Caco-2 (cell line): Measurements from ENCODE around the gene TFAM. TPM values are rescaled to one million over a fixed set of nuclear protein-coding genes. Genes with fewer than 3 reads are reported as not detected.

Source experiments
- BruUV-seq: library from RNA; stranded (reverse); fragments of 400-500 nt; replicated peaks from 2 replicates; lab custom pipeline; 2021; lab: Mats Ljungman, UMichigan
- CTCF ChIA-PET: fragments of 300-600 bp; sonication (Branson Sonifier 250); formaldehyde crosslinking; loops from one replicate; lab custom pipeline; 2022; ENCODE audit warnings: antibody characterized with exemption; lab: Charles Lee
- POLR2A ChIA-PET: fragments of 300-600 bp; sonication (Branson Sonifier 250); formaldehyde crosslinking; loops from one replicate; lab custom pipeline; 2022; ENCODE audit warnings: antibody characterized with exemption; lab: Charles Lee
- DNase-seq, 2 experiments: peaks; one replicate each; pipeline versions ENCODE4 v3.0.0 to v3.0.0-alpha.2; 2020 to 2022
- H3K27me3 ChIP-seq: replicated peaks from 2 replicates; pipeline ENCODE4 v1.6.0; 2011; ENCODE audit warnings: low read length; ENCODE audit not compliant: control insufficient read depth, insufficient read depth
- H3K36me3 ChIP-seq: 2 replicates; pipeline ENCODE4 v1.5.1; 2011; ENCODE audit warnings: low read length; ENCODE audit not compliant: control insufficient read depth, insufficient read depth
- H3K4me1 ChIP-seq: fragments of 250-450 bp; sonication (Bioruptor Pico); 2 replicates; pipeline ENCODE4 v1.5.1; 2020; ENCODE audit warnings: mild to moderate bottlenecking
- H3K4me3 ChIP-seq: 2 replicates; pipeline ENCODE4 v1.5.1; 2011; ENCODE audit warnings: low read depth, mild to moderate bottlenecking, control low read depth, low read length
- H3K9me3 ChIP-seq: fragments of 250-450 bp; sonication (Bioruptor Pico); 2 replicates; pipeline ENCODE4 v1.5.1; 2020; ENCODE audit warnings: mild to moderate bottlenecking, moderate library complexity
- H3K27ac Mint-ChIP-seq: one replicate; pipeline ENCODE4 v1.8.0; 2022; ENCODE audit warnings: mixed read lengths; ENCODE audit not compliant: unreplicated experiment
- H3K27me3 Mint-ChIP-seq: one replicate; pipeline ENCODE4 v1.8.0; 2022; ENCODE audit warnings: mixed read lengths; ENCODE audit not compliant: insufficient read depth, unreplicated experiment
- H3K36me3 Mint-ChIP-seq: one replicate; pipeline ENCODE4 v1.8.0; 2022; ENCODE audit warnings: mild to moderate bottlenecking, mixed read lengths; ENCODE audit not compliant: insufficient read depth, unreplicated experiment
- H3K4me1 Mint-ChIP-seq: one replicate; pipeline ENCODE4 v1.8.0; 2022; ENCODE audit warnings: low read depth, mixed read lengths; ENCODE audit not compliant: unreplicated experiment
- H3K4me3 Mint-ChIP-seq: one replicate; pipeline ENCODE4 v1.8.0; 2022; ENCODE audit warnings: mild to moderate bottlenecking, moderate library complexity, mixed read lengths; ENCODE audit not compliant: unreplicated experiment
- H3K9me3 Mint-ChIP-seq: one replicate; pipeline ENCODE4 v1.8.0; 2022; ENCODE audit warnings: mixed read lengths; ENCODE audit not compliant: unreplicated experiment
- intact Hi-C: fragments of 100-400 bp; cut with micrococcal nuclease; formaldehyde crosslinking; loops from one replicate; pipeline ENCODE4 v1.10.0; 2022; ENCODE audit not compliant: unreplicated experiment
- total RNA-seq: library from RNA; stranded (reverse); gene quantifications from 2 replicates; pipeline ENCODE4 v1.2.3, GENCODE V29; 2022
- TF ChIP-seq, protein P1 (sequence below), 2 experiments: fragments of 200-600 bp in 1 of 2; IDR thresholded peaks; 1 replicate in 1 of 2; 2 replicates in 1 of 2; pipeline versions ENCODE4 v1.5.1 to v1.8.0; 2011 to 2022; ENCODE audit warnings: antibody characterized with exemption in 1 of 2, control low read depth in 1 of 2, inconsistent platforms in 1 of 2, low read depth in 1 of 2, low read length in 1 of 2, mild to moderate bottlenecking in 1 of 2, moderate library complexity in 1 of 2; ENCODE audit not compliant: insufficient read depth in 1 of 2, severe bottlenecking in 1 of 2, unreplicated experiment in 1 of 2

The TFAM gene
- total RNA-seq, 1 experiment from 2014 or later: 228 TPM

- Histone ChIP-seq H3K4me1 (0 out of 2 replicates have a peak, but pooled peaks cover 3% of the 10 kb centered on the region), H3K4me3 (no peak overlapping the region), H3K27me3 (no peaks in the 10 kb centered on the region), H3K9me3 (no peaks in the 10 kb centered on the region), H3K36me3 (no peaks in the 10 kb centered on the region)
- POLR2A ChIA-PET: no interaction called here
- no peak for DNase-seq
- Mint-ChIP-seq H3K36me3 (no peaks in the 10 kb centered on the region), H3K4me1 (peaks cover 7% of the 10 kb centered on the region), H3K27ac (no peak overlapping the region), H3K4me3 (no peak overlapping the region), H3K27me3 (no peaks in the 10 kb centered on the region), H3K9me3 (no peaks in the 10 kb centered on the region)
- BruUV-seq: no TSS peak
- intact Hi-C loops: no loop called here
- CTCF ChIA-PET: interaction anchor here (0.6 kb wide), 1 partner anchor 19 kb away, joined by 3 read pairs; no protein-coding TSS in a partner anchor
- TF ChIP-seq, protein P1, sequence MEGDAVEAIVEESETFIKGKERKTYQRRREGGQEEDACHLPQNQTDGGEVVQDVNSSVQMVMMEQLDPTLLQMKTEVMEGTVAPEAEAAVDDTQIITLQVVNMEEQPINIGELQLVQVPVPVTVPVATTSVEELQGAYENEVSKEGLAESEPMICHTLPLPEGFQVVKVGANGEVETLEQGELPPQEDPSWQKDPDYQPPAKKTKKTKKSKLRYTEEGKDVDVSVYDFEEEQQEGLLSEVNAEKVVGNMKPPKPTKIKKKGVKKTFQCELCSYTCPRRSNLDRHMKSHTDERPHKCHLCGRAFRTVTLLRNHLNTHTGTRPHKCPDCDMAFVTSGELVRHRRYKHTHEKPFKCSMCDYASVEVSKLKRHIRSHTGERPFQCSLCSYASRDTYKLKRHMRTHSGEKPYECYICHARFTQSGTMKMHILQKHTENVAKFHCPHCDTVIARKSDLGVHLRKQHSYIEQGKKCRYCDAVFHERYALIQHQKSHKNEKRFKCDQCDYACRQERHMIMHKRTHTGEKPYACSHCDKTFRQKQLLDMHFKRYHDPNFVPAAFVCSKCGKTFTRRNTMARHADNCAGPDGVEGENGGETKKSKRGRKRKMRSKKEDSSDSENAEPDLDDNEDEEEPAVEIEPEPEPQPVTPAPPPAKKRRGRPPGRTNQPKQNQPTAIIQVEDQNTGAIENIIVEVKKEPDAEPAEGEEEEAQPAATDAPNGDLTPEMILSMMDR (IDR thresholded peaks at IDR 0.05; ENCODE audit: insufficient read depth in 1 of 2, low read depth in 1 of 2, low read length in 1 of 2, severe bottlenecking in 1 of 2, unreplicated experiment in 1 of 2): no peak
Observed at GRCh38 chr10:58352956-58353610, 32.1 kb upstream of the TFAM start.

DNA sequence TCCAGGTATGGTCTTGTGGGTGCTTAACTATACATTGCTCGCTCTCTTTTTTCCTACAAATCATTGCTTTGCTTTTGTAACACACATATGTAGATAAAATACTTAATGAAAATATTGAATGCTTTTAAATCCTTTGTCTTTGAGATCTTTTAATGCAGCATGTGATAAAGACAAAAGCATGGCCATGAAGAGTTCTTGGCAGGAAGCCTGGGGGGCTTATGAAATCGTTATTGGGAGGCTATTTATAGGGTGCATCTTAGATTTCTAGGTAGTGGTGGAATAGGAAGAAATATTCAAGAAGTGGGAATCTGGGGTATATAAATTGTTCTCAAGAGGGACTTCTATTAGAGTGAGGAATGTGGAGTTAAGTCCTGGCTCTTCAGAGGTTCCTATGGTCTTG, 28.5 kb upstream of the TFAM start:
- no peak for DNase-seq
- no peaks in the 10 kb centered on the region for H3K4me1 Mint-ChIP-seq
- no peaks in the 10 kb centered on the region for H3K36me3 ChIP-seq
- H3K27me3 Mint-ChIP-seq: no peaks in the 10 kb centered on the region
- no peaks in the 10 kb centered on the region for H3K9me3 ChIP-seq
- H3K4me3 Mint-ChIP-seq: no peak overlapping the region
- no peaks in the 10 kb centered on the region for H3K4me1 ChIP-seq
- H3K36me3 Mint-ChIP-seq: no peaks in the 10 kb centered on the region
- H3K27ac Mint-ChIP-seq: no peak overlapping the region
- ChIA-PET POLR2A (interaction anchor here (0.6 kb wide), 1 partner anchor 476 kb away, joined by 7 read pairs; no protein-coding TSS in a partner anchor), CTCF (no interaction called here)
- TF ChIP-seq, protein P1 (IDR thresholded peaks at IDR 0.05; ENCODE audit: insufficient read depth in 1 of 2, low read depth in 1 of 2, low read length in 1 of 2, severe bottlenecking in 1 of 2, unreplicated experiment in 1 of 2): no peak
- no peaks in the 10 kb centered on the region for H3K9me3 Mint-ChIP-seq
- no peak overlapping the region for H3K4me3 ChIP-seq
- no peaks in the 10 kb centered on the region for H3K27me3 ChIP-seq
- intact Hi-C loops: no loop called here
- BruUV-seq: no TSS peak

DNA sequence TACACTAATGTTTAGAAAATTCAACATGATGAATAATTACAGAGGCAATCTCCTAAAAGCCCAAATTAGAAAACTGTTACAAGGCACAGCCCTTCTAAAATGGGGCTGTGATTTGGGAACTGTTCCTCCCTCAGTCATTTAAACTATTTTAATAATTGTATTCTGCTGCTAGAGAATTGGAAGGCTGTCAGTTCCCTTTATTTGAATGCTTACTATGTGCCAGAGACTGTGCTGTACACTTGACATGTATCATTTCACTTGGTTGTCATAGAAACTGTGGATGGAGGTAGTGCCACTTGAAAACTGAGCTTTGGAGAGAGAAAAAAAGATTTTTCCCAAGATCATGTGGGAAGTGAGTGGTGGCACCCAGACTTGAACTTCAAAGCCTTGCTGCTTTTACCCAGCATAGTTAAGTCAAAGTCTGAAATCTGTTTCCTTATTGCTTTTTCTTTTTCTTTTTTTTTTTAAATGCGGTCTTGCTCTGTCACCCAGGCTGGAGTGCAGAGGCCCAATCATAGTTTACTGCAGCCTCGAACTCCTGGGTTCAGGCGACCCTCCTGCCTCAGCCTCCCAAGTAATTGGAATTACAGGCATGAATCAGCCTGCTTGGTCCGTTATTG, 26.8 kb upstream of the TFAM start:
- Mint-ChIP-seq H3K4me1 (no peaks in the 10 kb centered on the region), H3K4me3 (no peak overlapping the region), H3K27me3 (no peaks in the 10 kb centered on the region), H3K36me3 (no peaks in the 10 kb centered on the region), H3K9me3 (no peaks in the 10 kb centered on the region), H3K27ac (no peak overlapping the region)
- DNase-seq: no peak
- Histone ChIP-seq H3K36me3 (no peaks in the 10 kb centered on the region), H3K9me3 (no peaks in the 10 kb centered on the region), H3K4me3 (no peak overlapping the region), H3K4me1 (no peaks in the 10 kb centered on the region), H3K27me3 (no peaks in the 10 kb centered on the region)
- CTCF ChIA-PET: interaction anchor here (0.7 to 1.0 kb wide), 2 partner anchors 14 to 15 kb away, joined by 3 to 5 read pairs; no protein-coding TSS in a partner anchor
- BruUV-seq: no TSS peak
- intact Hi-C loops: no loop called here
- TF ChIP-seq, protein P1 (IDR thresholded peaks at IDR 0.05; ENCODE audit: insufficient read depth in 1 of 2, low read depth in 1 of 2, low read length in 1 of 2, severe bottlenecking in 1 of 2, unreplicated experiment in 1 of 2): no peak
- POLR2A ChIA-PET: no interaction called here
